IPS DF 6.9 (cell line): ENCODE measurements around the gene CREB3L1.
A peak's percentile ranks its signal among the peaks of the same experiment; 100 is the strongest.

ENCODE experiments used
- DNase-seq: peaks from one replicate; pipeline ENCODE4 v3.0.0-alpha.2; 2013; ENCODE audit warnings: low read depth, low spot score
- H3K27ac ChIP-seq: one replicate; pipeline ENCODE4 v1.5.1; 2013; ENCODE audit warnings: low read length, control low read depth
- H3K27me3 ChIP-seq: 2 replicates; pipeline ENCODE4 v1.6.1; 2013; ENCODE audit warnings: mild to moderate bottlenecking, low read length; ENCODE audit not compliant: control insufficient read depth, insufficient read depth
- H3K36me3 ChIP-seq: 2 replicates; pipeline ENCODE4 v1.6.1; 2013; ENCODE audit warnings: low read length; ENCODE audit not compliant: control insufficient read depth, insufficient read depth
- H3K4me1 ChIP-seq: 2 replicates; pipeline ENCODE4 v1.6.1; 2013; ENCODE audit warnings: low read length; ENCODE audit not compliant: control insufficient read depth, insufficient read depth
- H3K4me3 ChIP-seq: 2 replicates; pipeline ENCODE4 v1.5.1; 2013; ENCODE audit warnings: mild to moderate bottlenecking, low read length
- H3K9me3 ChIP-seq: 2 replicates; pipeline ENCODE4 v1.6.1; 2013; ENCODE audit warnings: low read length, inconsistent platforms; ENCODE audit not compliant: control insufficient read depth, insufficient read depth
- WGBS: extraction: QIAGEN DNeasy Blood & Tissue Kit; methylation state at CpG from one replicate; pipeline ENCODE4 v1.1.7; 2013; ENCODE audit warnings: mixed read lengths, missing lambda C conversion rate; ENCODE audit not compliant: insufficient read length, insufficient coverage; 5-methylcytosine and 5-hydroxymethylcytosine counted together

Gene CREB3L1

DNA sequence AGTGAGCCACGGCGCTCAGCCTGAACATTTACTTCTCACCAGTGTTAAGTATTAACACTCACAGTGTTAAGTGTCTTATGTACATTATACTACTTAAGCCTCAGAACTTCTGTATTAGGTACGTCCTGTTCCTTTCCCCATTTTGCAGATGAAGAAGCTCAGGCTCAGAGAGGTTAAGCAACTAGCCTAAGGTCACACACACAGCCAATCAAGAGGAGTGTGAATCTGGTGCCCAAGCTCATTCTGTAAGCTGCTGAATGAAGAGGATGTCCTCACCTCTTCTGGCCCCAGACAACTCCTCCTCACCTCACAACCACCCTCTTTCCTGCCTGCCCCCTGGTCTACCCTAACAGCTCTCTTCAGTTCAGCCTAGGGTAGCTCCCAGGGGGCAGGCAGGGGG is 29.9 kb downstream of the CREB3L1 start:
- no peak overlapping the region for H3K27ac ChIP-seq

GRCh38 chr11:46307785-46308341 is 30.4 kb downstream of the CREB3L1 start:
- no peak for DNase-seq
- WGBS: no CpG with 5 or more reads among the region's 14 CpGs
- peaks cover 1% of the 10 kb centered on the region; the same call in 1 of the 2 replicates for H3K4me1 ChIP-seq
- no peaks in the 10 kb centered on the region for H3K9me3 ChIP-seq
- no peak overlapping the region for H3K27ac ChIP-seq
- H3K4me3 ChIP-seq: no peak overlapping the region
- H3K27me3 ChIP-seq: no peaks in the 10 kb centered on the region
- H3K36me3 ChIP-seq: no peaks in the 10 kb centered on the region

More for the DNA sequence above, 29.9 kb downstream of the CREB3L1 start:
- Histone ChIP-seq H3K27me3 (no peaks in the 10 kb centered on the region), H3K4me1 (peaks cover 1% of the 10 kb centered on the region; the same call in 1 of the 2 replicates), H3K36me3 (no peaks in the 10 kb centered on the region), H3K9me3 (no peaks in the 10 kb centered on the region), H3K4me3 (no peak overlapping the region)
- no peak for DNase-seq
- WGBS: no CpG with 5 or more reads among the region's 3 CpGs

DNA sequence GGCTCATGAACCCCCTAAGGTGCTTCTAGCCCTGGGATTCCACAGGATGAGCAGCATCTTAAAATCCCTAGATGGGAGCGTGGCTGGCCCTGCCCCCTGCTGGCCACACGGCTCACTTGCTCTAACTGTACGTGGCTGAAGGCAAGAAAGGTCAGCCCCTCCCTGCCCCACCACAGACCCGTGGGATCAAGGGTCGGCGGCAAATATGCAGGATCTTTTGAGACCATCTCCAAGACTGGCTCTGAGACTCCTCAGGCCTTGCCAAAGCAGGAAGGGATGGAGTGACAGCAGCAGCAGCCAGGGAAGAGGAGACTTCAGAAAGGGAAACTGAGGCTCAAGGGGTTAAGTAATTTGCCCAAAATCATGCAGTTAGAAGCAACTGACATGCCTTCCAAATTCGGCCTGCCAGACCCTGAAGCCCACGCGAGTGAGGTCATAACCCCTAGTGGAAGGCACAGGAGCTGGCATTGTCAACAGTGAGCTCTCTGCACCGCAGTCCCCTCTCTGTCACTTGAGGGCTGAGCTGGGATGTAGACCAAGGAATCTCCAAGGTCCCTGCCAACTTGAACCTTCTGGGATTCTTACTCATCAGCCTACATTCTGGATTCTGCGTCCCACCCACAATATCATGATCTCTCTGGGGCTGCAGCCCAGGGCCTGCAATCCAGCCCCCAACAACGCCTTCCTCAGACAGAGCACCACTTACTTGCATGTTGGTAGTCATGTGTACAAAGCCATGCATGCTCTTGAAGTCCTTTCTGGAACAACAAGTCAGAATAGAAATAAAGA is 31.4 kb downstream of the CREB3L1 start:
- no peaks in the 10 kb centered on the region for H3K9me3 ChIP-seq
- no CpG with 5 or more reads among the region's 12 CpGs for WGBS
- H3K4me1 ChIP-seq: peaks cover 1% of the 10 kb centered on the region; the same call in 1 of the 2 replicates
- no peak overlapping the region for H3K4me3 ChIP-seq
- DNase-seq: peak; percentile 71
- H3K27me3 ChIP-seq: no peaks in the 10 kb centered on the region
- no peaks in the 10 kb centered on the region for H3K36me3 ChIP-seq
- no peak overlapping the region for H3K27ac ChIP-seq

- no CpG with 5 or more reads among the region's 4 CpGs for WGBS
- Histone ChIP-seq H3K36me3 (no peaks in the 10 kb centered on the region), H3K4me3 (no peak overlapping the region), H3K9me3 (no peaks in the 10 kb centered on the region), H3K4me1 (peaks cover 1% of the 10 kb centered on the region; the same call in 1 of the 2 replicates), H3K27ac (no peak overlapping the region), H3K27me3 (no peaks in the 10 kb centered on the region)
- DNase-seq: no peak
Observed at GRCh38 chr11:46309814-46310259, 32.4 kb downstream of the CREB3L1 start.

DNA sequence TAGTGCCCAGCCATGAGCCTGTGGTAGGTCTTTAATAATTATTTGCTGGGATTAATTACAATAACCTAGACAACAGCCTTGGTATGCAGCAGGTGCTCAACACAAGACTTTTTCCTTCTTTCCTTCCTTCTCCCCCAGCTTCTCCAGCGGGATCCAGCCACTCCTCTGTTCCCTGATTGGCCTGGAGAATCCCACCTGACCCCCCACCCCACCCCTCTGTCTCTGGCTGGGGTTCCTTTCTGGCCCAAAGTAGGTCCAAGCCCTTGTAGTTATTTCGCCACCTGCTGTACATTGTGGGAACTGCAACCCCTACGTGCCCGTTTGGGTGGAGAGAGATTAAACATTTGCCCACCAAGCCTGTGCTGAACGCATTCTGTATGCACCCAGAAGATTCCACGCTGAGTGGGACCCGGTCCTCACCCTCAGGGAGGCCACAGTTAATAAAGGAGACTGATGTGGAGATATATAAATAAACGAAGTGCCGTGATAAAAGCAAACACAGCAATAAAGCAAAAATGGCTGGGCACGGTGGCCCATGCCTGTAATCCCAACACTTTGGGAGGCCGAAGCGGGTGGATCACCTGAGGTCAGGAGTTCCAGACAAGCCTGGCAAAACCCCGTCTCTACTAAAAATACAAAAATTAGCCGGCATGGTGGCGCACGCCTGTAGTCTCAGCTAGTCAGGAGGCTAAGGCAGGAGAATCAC is 37.7 kb downstream of the CREB3L1 start:
- 0 out of 2 replicates have a peak, but pooled peaks cover 4% of the 10 kb centered on the region for H3K36me3 ChIP-seq
- WGBS: no CpG with 5 or more reads among the region's 16 CpGs
- no peaks in the 10 kb centered on the region for H3K27me3 ChIP-seq
- H3K9me3 ChIP-seq: no peaks in the 10 kb centered on the region
- peak; percentile 92 for DNase-seq
- H3K4me1 ChIP-seq: no peaks in the 10 kb centered on the region
- no peak overlapping the region for H3K27ac ChIP-seq
- no peak overlapping the region for H3K4me3 ChIP-seq

DNA sequence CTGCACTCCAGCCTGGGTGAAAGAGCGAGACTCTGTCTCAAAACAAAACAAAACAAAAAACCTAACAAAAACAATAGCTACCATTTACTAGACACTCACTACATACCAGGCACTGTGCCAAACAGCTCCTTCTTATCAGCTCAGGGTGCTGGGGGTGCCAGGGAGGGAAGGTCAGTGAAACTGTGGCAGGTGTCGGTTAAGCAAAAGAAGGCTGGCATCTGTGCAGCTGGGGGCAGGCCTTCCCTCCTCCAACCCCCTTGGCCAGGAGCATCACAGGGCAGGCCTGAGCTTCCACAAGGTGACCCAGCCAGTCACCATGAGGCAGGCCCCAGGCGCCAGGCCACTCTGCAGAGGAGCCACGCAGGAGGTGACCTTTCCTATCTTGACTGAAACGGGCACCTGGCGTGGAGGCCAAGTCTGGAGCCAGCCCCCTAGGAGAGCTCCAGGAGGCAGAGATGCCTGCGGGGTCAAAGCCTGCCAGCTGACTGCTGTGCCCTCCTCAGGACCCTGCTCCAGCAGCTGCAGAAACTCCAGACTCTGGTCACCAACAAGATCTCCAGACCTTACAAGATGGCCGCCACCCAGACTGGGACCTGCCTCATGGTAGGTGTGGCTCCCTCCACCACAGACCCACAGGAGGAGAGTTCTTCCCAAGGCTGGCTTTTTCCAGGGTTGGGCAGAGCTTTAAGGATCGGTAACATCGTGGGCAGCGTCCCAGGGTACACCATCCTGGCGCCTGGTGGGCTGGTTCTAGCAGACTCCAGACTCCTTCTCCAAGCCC is 38.5 kb downstream of the CREB3L1 start:
- WGBS: no CpG with 5 or more reads among the region's 12 CpGs
- Histone ChIP-seq H3K9me3 (no peaks in the 10 kb centered on the region), H3K4me1 (no peaks in the 10 kb centered on the region), H3K36me3 (peaks cover 4% of the 10 kb centered on the region; the same call in 1 of the 2 replicates), H3K27me3 (no peaks in the 10 kb centered on the region), H3K4me3 (no peak overlapping the region), H3K27ac (no peak overlapping the region)
- no peak for DNase-seq

- Histone ChIP-seq H3K4me1 (no peaks in the 10 kb centered on the region), H3K36me3 (peaks cover 4% of the 10 kb centered on the region; the same call in 1 of the 2 replicates), H3K9me3 (no peaks in the 10 kb centered on the region), H3K4me3 (no peak overlapping the region), H3K27me3 (no peaks in the 10 kb centered on the region), H3K27ac (no peak overlapping the region)
- no CpG with 5 or more reads among the region's 5 CpGs for WGBS
- DNase-seq: no peak
Observed at GRCh38 chr11:46319074-46319453, 41.6 kb downstream of the CREB3L1 start.

- WGBS: no CpG with 5 or more reads among the region's 2 CpGs
- Histone ChIP-seq H3K4me3 (no peak overlapping the region), H3K36me3 (no peaks in the 10 kb centered on the region; the same call in 1 of the 2 replicates), H3K9me3 (no peaks in the 10 kb centered on the region), H3K4me1 (no peaks in the 10 kb centered on the region), H3K27ac (no peak overlapping the region), H3K27me3 (no peaks in the 10 kb centered on the region)
- no peak for DNase-seq
Observed at GRCh38 chr11:46321757-46322156, 44.3 kb downstream of the CREB3L1 start.

- DNase-seq: no peak
- Histone ChIP-seq H3K27me3 (no peaks in the 10 kb centered on the region), H3K27ac (no peak overlapping the region), H3K4me1 (no peaks in the 10 kb centered on the region), H3K36me3 (no peaks in the 10 kb centered on the region; the same call in 1 of the 2 replicates), H3K9me3 (no peaks in the 10 kb centered on the region), H3K4me3 (no peak overlapping the region)
- no CpG with 5 or more reads among the region's 6 CpGs for WGBS
Observed at GRCh38 chr11:46322759-46323158, 45.3 kb downstream of the CREB3L1 start.
